Endodermal cell (in vitro differentiated cells): Measurements from ENCODE around the gene RGS6. TPM values are rescaled to one million over a fixed set of nuclear protein-coding genes. Genes with fewer than 3 reads are reported as not detected.

ENCODE experiments used
- DNase-seq: peaks from one replicate; pipeline ENCODE4 v3.0.0-alpha.2; 2017
- H3K27ac ChIP-seq: 2 replicates; pipeline ENCODE4 v1.5.1; 2013; ENCODE audit warnings: mild to moderate bottlenecking, low read depth, low read length, moderate library complexity
- H3K27me3 ChIP-seq: 2 replicates; pipeline ENCODE4 v1.6.1; 2013; ENCODE audit warnings: mild to moderate bottlenecking, low read length, moderate library complexity; ENCODE audit not compliant: insufficient read depth, control insufficient read depth, poor library complexity, severe bottlenecking
- H3K36me3 ChIP-seq: 2 replicates; pipeline ENCODE4 v1.7.0; 2013; ENCODE audit warnings: mild to moderate bottlenecking, low read length, moderate library complexity; ENCODE audit not compliant: control insufficient read depth, insufficient read depth
- H3K4me1 ChIP-seq: one replicate; pipeline ENCODE4 v1.7.0; 2013; ENCODE audit warnings: low read length; ENCODE audit not compliant: control insufficient read depth, insufficient read depth
- H3K4me3 ChIP-seq: 2 replicates; pipeline ENCODE4 v1.5.1; 2013; ENCODE audit warnings: mild to moderate bottlenecking, low read length, moderate library complexity
- H3K9ac ChIP-seq: 2 replicates; pipeline ENCODE4 v1.6.1; 2013; ENCODE audit warnings: mild to moderate bottlenecking, low read length, moderate library complexity; ENCODE audit not compliant: poor library complexity, severe bottlenecking; ENCODE audit errors: extremely low read depth
- H3K9me3 ChIP-seq: 2 replicates; pipeline ENCODE4 v1.6.1; 2013; ENCODE audit warnings: mild to moderate bottlenecking, low read length, moderate library complexity; ENCODE audit not compliant: control insufficient read depth
- H3K27ac Mint-ChIP-seq: 2 replicates; pipeline ENCODE4 v1.8.0; 2020; ENCODE audit warnings: mixed read lengths
- H3K27me3 Mint-ChIP-seq: 2 replicates; pipeline ENCODE4 v1.8.0; 2021; ENCODE audit warnings: mild to moderate bottlenecking, mixed read lengths; ENCODE audit not compliant: insufficient read depth
- H3K36me3 Mint-ChIP-seq: 2 replicates; pipeline ENCODE4 v1.8.0; 2020; ENCODE audit warnings: low read depth, mixed read lengths
- H3K4me1 Mint-ChIP-seq: 2 replicates; pipeline ENCODE4 v1.8.0; 2020; ENCODE audit warnings: mixed read lengths
- H3K4me3 Mint-ChIP-seq: 2 replicates; pipeline ENCODE4 v1.8.0; 2020; ENCODE audit warnings: mild to moderate bottlenecking, moderate library complexity, mixed read lengths
- H3K9me3 Mint-ChIP-seq: 2 replicates; pipeline ENCODE4 v1.8.0; 2020; ENCODE audit warnings: mild to moderate bottlenecking, mixed read lengths
- CTCF ChIP-seq: fragments of 200-600 bp; sonication (generic); conservative IDR thresholded peaks from 2 replicates; pipeline ENCODE4 v1.5.0; 2021; ENCODE audit warnings: antibody characterized with exemption, mild to moderate bottlenecking
- WGBS, 2 experiments: methylation state at CpG; one replicate each; pipeline versions ENCODE4 v1.1.5 to v1.1.7; 2013; ENCODE audit warnings: missing lambda C conversion rate in 2 of 2, mixed read lengths in 1 of 2; ENCODE audit not compliant: insufficient coverage in 1 of 2, insufficient read length in 1 of 2; 5-methylcytosine and 5-hydroxymethylcytosine counted together
- total RNA-seq, 2 donors: library from RNA; stranded (reverse); fragmentation: NEBNext Ultra II Directional in 1 of 2; extraction: Animal tissue kit (Norgen Biotek cat#: 25700) in 1 of 2; gene quantifications; 2 replicates in 1 of 2; 3 replicates in 1 of 2; pipeline ENCODE4 v1.2.1, GENCODE V29; 2021

Gene RGS6
- total RNA-seq, 2 donors from 2014 or later, result 10.1 to 16.3 TPM

DNA sequence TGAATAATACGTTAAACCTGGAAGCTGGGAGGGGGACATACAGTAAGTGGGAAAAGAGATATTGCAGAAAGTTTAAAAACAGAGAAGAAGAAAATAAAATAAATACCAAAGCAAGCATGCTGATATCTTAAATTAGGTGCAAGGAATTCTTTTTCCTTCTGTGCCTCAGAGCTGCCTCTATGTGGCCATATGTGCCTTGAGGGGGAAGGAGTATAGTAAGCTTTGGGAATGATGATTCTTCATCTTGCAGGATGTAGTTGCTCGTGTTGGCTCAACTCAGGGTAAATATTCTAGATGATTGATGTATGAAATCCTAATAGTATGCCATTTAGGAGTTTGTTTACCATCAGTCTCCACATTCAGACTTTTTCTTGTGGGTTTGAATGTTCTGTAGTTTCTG is 251.4 kb downstream of the RGS6 start:
- Histone ChIP-seq H3K4me3 (no peak overlapping the region), H3K9me3 (peaks cover 20% of the 10 kb centered on the region), H3K27ac (no peak overlapping the region), H3K36me3 (no peaks in the 10 kb centered on the region), H3K27me3 (no peaks in the 10 kb centered on the region), H3K4me1 (no peaks in the 10 kb centered on the region), H3K9ac (no peak overlapping the region)
- H3K36me3 Mint-ChIP-seq, result no peaks in the 10 kb centered on the region
- H3K27ac Mint-ChIP-seq, result no peak overlapping the region
- peaks cover 7% of the 10 kb centered on the region for H3K9me3 Mint-ChIP-seq
- no peak for DNase-seq
- H3K4me3 Mint-ChIP-seq, result no peak overlapping the region
- no peaks in the 10 kb centered on the region for H3K27me3 Mint-ChIP-seq
- WGBS, 2 experiments, result 83 to 89% methylated on average over 1 to 2 of the region's 2 CpGs
- H3K4me1 Mint-ChIP-seq, result no peaks in the 10 kb centered on the region
- TF ChIP-seq CTCF, result no peak

DNA sequence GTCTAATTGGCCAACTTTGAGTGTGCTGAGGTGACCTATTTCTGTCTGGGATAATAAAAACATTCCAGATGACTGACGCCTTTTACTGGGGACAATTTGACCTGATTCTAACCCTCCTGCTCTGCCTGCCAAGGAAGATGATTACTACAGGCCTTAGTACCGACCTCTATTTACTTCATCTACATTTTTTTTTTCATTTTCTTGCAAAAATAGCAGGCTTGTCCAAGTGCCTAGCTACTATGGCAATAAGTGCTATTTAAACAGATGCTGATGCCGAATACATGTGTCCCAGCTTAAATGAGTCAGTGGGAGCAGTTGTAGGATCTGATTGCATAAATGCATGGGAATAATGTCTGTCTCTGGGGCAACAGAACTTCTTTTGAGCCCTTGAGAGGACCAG is 254.3 kb downstream of the RGS6 start:
- Mint-ChIP-seq H3K4me3 (no peak overlapping the region), H3K9me3 (no peaks in the 10 kb centered on the region), H3K36me3 (no peaks in the 10 kb centered on the region), H3K4me1 (no peaks in the 10 kb centered on the region), H3K27me3 (no peaks in the 10 kb centered on the region), H3K27ac (no peak overlapping the region)
- Histone ChIP-seq H3K27me3 (no peaks in the 10 kb centered on the region), H3K27ac (no peak overlapping the region), H3K36me3 (no peaks in the 10 kb centered on the region), H3K9ac (no peak overlapping the region), H3K9me3 (no peaks in the 10 kb centered on the region), H3K4me1 (no peaks in the 10 kb centered on the region), H3K4me3 (no peak overlapping the region)
- TF ChIP-seq CTCF, result no peak
- WGBS, 2 experiments, result 76 to 90% methylated on average over 2 to 3 of the region's 3 CpGs
- DNase-seq, result no peak

DNA sequence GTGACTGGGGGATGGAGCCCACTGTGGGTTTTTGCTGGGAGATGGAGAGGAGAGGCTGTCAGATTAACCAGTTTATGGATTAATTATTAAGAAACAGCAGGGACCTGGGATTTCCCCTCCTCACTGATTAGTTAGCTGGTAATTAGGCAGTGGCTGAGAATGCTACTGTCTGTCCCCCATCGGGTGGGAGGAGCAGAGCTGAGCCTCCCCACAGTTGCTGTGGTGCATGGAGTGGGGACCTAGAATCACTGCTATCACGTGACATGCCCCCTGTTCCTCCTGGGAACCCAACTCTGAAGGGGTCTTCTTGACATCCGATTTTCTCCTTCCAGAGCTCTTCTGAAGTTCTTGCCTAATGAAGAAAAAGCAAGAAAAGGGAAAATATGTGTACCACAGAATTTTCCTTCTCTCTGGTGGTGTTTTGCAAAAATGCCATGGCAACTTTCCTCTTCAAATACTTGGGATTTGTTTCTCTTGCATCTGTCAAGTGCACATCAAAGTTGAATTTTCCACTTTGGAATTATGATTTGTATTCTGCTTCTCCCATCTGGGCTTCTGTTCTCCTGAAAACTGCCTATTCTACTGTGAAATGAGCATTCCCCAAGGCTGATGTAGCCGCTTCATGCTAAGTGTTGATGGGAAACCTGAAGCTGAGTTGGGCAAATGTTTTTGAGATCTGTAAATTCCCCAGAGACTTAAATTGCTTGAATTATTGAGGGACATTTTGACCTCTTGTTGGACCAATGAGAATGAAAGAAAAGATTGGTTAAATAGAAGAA is 264.2 kb downstream of the RGS6 start:
- no peak for DNase-seq
- Mint-ChIP-seq H3K9me3 (no peaks in the 10 kb centered on the region), H3K4me3 (no peak overlapping the region)

More for the DNA sequence above, 264.2 kb downstream of the RGS6 start:
- Mint-ChIP-seq H3K27me3 (peaks cover 4% of the 10 kb centered on the region), H3K4me1 (peaks cover 13% of the 10 kb centered on the region), H3K36me3 (peaks cover 2% of the 10 kb centered on the region), H3K27ac (no peak overlapping the region)
- H3K9me3 ChIP-seq, result no peaks in the 10 kb centered on the region
- no peak for TF ChIP-seq CTCF
- WGBS, 2 experiments, result 88 to 92% methylated on average over 2 to 4 of the region's 4 CpGs
- H3K36me3 ChIP-seq, result no peaks in the 10 kb centered on the region
- H3K4me1 ChIP-seq, result peaks cover 3% of the 10 kb centered on the region
- no peak overlapping the region for H3K27ac ChIP-seq
- no peak overlapping the region for H3K4me3 ChIP-seq
- H3K9ac ChIP-seq, result no peak overlapping the region
- H3K27me3 ChIP-seq, result no peaks in the 10 kb centered on the region
